ENCODE results near the gene FASTKD2.

Gene FASTKD2

GRCh38 chr2:206814498-206814897 lies 49.1 kb downstream of the FASTKD2 start:
- H3K4me3 ChIP-seq (ENCODE audit: low read depth, low read length): no peak overlapping the region
- no peak for TF ChIP-seq CTCF (IDR thresholded peaks at IDR 0.05; ENCODE audit: low read depth, low read length, missing control alignments)
- no peak for DNase-seq (ENCODE audit: low read depth)

DNA sequence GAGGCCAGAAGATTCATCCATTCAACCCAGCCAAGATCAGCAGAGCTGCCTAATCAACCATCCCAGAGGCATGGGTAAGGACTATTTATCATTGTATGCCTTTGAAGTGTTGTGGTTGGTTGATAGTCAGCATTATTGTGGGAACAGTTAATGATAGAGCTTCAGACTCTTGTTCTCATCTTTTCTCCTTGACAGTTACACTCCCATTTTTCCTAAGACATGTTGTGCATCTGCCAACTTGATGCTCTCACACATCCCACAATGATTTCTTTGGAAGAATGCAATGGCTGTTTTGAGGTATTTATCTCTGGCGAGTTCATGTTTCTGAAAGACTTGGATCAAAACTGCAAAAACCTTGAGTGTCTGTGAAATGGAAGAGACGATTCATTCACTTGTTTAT lies 55.4 kb downstream of the FASTKD2 start:
- H3K4me3 ChIP-seq (ENCODE audit: low read depth, low read length): no peak overlapping the region
- no peak for TF ChIP-seq CTCF (IDR thresholded peaks at IDR 0.05; ENCODE audit: low read depth, low read length, missing control alignments)
- no peak for DNase-seq (ENCODE audit: low read depth)

DNA sequence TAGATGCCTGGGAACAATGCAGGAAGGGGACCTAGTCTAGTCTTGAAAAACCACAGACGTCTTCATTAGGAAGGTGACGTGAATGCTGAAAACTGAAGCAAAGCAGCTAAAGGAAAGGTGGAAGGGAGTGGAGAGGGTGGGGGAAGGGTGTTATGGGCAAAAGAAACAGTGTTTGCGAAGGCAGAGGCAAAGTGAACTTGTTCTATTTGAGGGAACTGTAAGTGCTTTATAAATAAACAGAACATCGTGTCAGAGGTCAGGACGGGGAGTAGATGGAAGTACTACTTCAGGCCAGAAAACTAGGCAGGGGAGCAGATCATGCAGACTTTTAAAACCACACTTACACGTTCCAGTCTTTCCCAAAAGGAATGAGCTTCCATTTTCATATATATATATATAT lies 57.8 kb downstream of the FASTKD2 start:
- H3K4me3 ChIP-seq (ENCODE audit: low read depth, low read length): no peak overlapping the region
- TF ChIP-seq CTCF (IDR thresholded peaks at IDR 0.05; ENCODE audit: low read depth, low read length, missing control alignments): no peak
- DNase-seq (ENCODE audit: low read depth): no peak

DNA sequence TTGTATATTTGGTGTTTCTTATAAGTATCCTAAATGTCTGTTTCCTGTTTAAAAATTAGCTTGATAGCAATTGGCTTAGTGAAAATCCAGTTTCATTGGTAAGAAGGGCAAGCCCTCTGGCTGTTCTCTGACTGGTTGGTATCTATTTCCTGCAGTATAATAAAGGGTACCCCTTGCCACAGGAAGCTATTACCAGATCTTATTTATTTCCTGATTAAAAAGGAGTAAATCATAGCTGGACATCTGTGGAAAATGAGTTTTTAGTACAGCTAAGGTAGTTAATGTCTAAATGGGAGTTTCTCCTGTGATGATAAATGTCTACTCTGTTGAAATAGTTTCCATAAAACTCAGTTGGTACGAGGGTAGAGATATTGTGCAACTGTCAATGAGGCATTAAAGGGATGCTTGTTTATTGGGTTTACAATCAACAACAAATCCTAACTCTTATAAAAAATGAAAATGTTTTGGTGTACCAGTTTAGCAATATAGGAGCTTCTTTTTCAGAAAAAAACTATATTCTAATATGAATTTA lies 58.7 kb downstream of the FASTKD2 start:
- H3K4me3 ChIP-seq (ENCODE audit: low read depth, low read length): no peak overlapping the region
- no peak for DNase-seq (ENCODE audit: low read depth)
- no peak for TF ChIP-seq CTCF (IDR thresholded peaks at IDR 0.05; ENCODE audit: low read depth, low read length, missing control alignments)

DNA sequence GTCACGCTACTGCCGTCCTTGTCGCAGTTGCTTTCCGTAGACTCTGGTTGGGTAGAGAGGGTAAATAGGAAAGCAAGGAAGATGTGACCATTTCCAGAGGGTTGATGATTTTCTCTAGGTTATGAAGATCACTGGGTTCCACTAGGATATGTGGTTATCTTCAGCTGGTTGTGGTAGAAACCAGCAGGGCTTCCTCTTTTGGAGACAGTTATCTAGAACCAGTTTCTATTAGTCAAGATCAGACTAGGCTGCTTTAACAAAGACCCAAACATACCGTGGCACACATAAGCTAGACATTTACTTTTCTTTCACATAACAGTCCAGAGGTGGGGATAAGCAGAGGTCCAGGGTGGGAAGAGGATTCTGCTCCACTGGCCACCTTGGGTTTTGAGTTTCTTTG lies 59.6 kb downstream of the FASTKD2 start:
- no peak overlapping the region for H3K4me3 ChIP-seq (ENCODE audit: low read depth, low read length)
- no peak for DNase-seq (ENCODE audit: low read depth)
- TF ChIP-seq CTCF (IDR thresholded peaks at IDR 0.05; ENCODE audit: low read depth, low read length, missing control alignments): no peak

GRCh38 chr2:206831442-206831995 lies 66.1 kb downstream of the FASTKD2 start:
- no peak for DNase-seq (ENCODE audit: low read depth)
- H3K4me3 ChIP-seq (ENCODE audit: low read depth, low read length): no peak overlapping the region
- TF ChIP-seq CTCF (IDR thresholded peaks at IDR 0.05; ENCODE audit: low read depth, low read length, missing control alignments): no peak

DNA sequence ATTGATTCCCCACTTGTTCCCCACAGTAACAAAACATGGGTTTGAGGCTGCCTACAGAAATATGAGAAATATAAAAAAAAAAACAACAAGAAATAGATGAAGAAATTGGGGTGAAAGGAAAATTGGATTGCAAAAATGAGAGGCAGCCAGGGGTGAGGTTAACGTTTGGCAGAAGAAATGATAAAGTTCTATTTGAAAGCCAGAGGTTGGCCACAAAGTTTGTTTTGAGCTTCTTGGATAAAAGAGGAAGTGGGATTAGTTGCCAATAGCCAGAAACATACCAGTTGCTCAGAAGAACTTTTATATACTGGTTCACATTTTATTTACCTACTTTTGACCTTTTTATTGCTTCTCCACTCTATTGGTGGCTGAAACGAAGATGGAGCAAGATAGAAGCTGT lies 67.5 kb downstream of the FASTKD2 start:
- no peak overlapping the region for H3K4me3 ChIP-seq (ENCODE audit: low read depth, low read length)
- no peak for DNase-seq (ENCODE audit: low read depth)
- TF ChIP-seq CTCF (IDR thresholded peaks at IDR 0.05; ENCODE audit: low read depth, low read length, missing control alignments): no peak

Data from GM12864 (cell line).